H1 (cell line): Measurements from ENCODE around the gene HLA-A.

Experiments used
- CHD7 ChIP-seq: fragments of 300-600 bp; sonication (generic); IDR thresholded peaks from 2 replicates; pipeline ENCODE4 v1.7.1; 2012; ENCODE audit warnings: low read length, moderate library complexity, mild to moderate bottlenecking, inconsistent platforms; ENCODE audit not compliant: insufficient replicate concordance
- CREB1 ChIP-seq: IDR thresholded peaks from 2 replicates; pipeline ENCODE4 v1.6.1; 2012; ENCODE audit warnings: inconsistent platforms
- CTCF ChIP-seq, 3 experiments: IDR thresholded peaks; 1 replicate in 2 of 3; 2 replicates in 1 of 3; pipeline versions ENCODE4 v1.5.1 to v1.6.1; 2011; ENCODE audit warnings: low read length in 3 of 3, mild to moderate bottlenecking in 3 of 3, inconsistent platforms in 2 of 3, low read depth in 1 of 3, moderate library complexity in 1 of 3; ENCODE audit not compliant: insufficient read depth in 1 of 3; ENCODE audit errors: control extremely low read depth in 1 of 3
- EP300 ChIP-seq, 2 experiments: IDR thresholded peaks; 1 replicate in 1 of 2; 2 replicates in 1 of 2; pipeline ENCODE4 v1.6.1; 2011 to 2012; ENCODE audit warnings: low read depth in 2 of 2, low read length in 2 of 2, mild to moderate bottlenecking in 2 of 2, borderline replicate concordance in 1 of 2, inconsistent platforms in 1 of 2, moderate library complexity in 1 of 2
- EZH2 ChIP-seq: fragments of 200-600 bp; sonication (generic); IDR thresholded peaks from 2 replicates; pipeline ENCODE4 v1.7.1; 2012; ENCODE audit warnings: low read depth, mild to moderate bottlenecking, moderate library complexity, low read length, inconsistent platforms; ENCODE audit not compliant: severe bottlenecking
- POLR2A ChIP-seq, 2 experiments: IDR thresholded peaks; 1 replicate in 1 of 2; 2 replicates in 1 of 2; pipeline ENCODE4 v1.6.1; 2011; ENCODE audit warnings: low read depth in 2 of 2, low read length in 2 of 2, mild to moderate bottlenecking in 2 of 2; ENCODE audit errors: control extremely low read depth in 1 of 2
- POLR2AphosphoS5 ChIP-seq: IDR thresholded peaks from 2 replicates; pipeline ENCODE4 v1.6.1; 2011; ENCODE audit warnings: low read depth, low read length

- TF ChIP-seq CREB1 = no peak
- TF ChIP-seq CHD7 = no peak
- no peak for TF ChIP-seq EP300 (IDR thresholded peaks at IDR 0.05; ENCODE audit: borderline replicate concordance in 1 of 2, low read depth in 2 of 2, low read length in 2 of 2)
- TF ChIP-seq CTCF (IDR thresholded peaks at IDR 0.05; ENCODE audit: control extremely low read depth in 1 of 3, insufficient read depth in 1 of 3, low read depth in 1 of 3, low read length in 3 of 3) = no peak
- TF ChIP-seq EZH2 = no peak
- TF ChIP-seq POLR2AphosphoS5 = no peak
- TF ChIP-seq POLR2A (IDR thresholded peaks at IDR 0.05; ENCODE audit: control extremely low read depth in 1 of 2, low read depth in 2 of 2, low read length in 2 of 2) = no peak
These were observed 38.2 kb downstream of the HLA-A start for GRCh38 chr6:29980511-29980910.
